Astrocyte (in vitro differentiated cells and primary cell): ENCODE results near the gene LCE5A.

Source experiments
- CTCF ChIP-seq: IDR thresholded peaks from 2 replicates; pipeline ENCODE4 v1.5.1; 2011; ENCODE audit warnings: low read depth, mild to moderate bottlenecking, inconsistent platforms, low read length, moderate library complexity; ENCODE audit not compliant: insufficient read depth
- EZH2 ChIP-seq: IDR thresholded peaks from 2 replicates; pipeline ENCODE4 v1.6.1; 2012; ENCODE audit warnings: mild to moderate bottlenecking, low read length, inconsistent platforms; ENCODE audit not compliant: insufficient read depth

- TF ChIP-seq CTCF (no peak), EZH2 (no peak)
Measured at GRCh38 chr1:152514715-152515433, 4.3 kb downstream of the LCE5A start.
